Prostate gland (tissue), 2 donors: ENCODE data around the gene TAB2. TPM values are rescaled to one million over a fixed set of nuclear protein-coding genes. Genes with fewer than 3 reads are reported as not detected.

ENCODE experiments used
- DNase-seq: peaks from one replicate; pipeline ENCODE4 v3.0.0-alpha.2; 2019; ENCODE audit warnings: low spot score
- H3K27ac ChIP-seq, 2 donors: fragments of 200-600 bp; sonication (generic); 2 replicates each; pipeline ENCODE4 v1.5.1; 2017 to 2019
- H3K27me3 ChIP-seq: fragments of 200-600 bp; sonication (generic); replicated peaks from 2 replicates; pipeline ENCODE4 v1.5.1; 2019; ENCODE audit not compliant: insufficient read depth
- H3K36me3 ChIP-seq, 2 donors: fragments of 200-600 bp; sonication (generic); 1 replicate in 1 of 2; 2 replicates in 1 of 2; pipeline versions ENCODE4 v1.5.1 to v1.8.1; 2017 to 2019
- H3K4me1 ChIP-seq: fragments of 200-600 bp; sonication (generic); replicated peaks from 2 replicates; pipeline ENCODE4 v1.5.1; 2019
- H3K4me3 ChIP-seq, 2 donors: fragments of 200-600 bp; sonication (generic); 2 replicates each; pipeline ENCODE4 v1.5.1; 2017 to 2019
- H3K9me3 ChIP-seq: fragments of 200-600 bp; sonication (generic); 2 replicates; pipeline ENCODE4 v1.5.1; 2017
- CTCF ChIP-seq, 4 experiments: fragments of 200-600 bp in 2 of 4; fragments of 450-650 bp in 2 of 4; sonication (generic) in 2 of 4; IDR thresholded peaks; 1 replicate in 3 of 4; 2 replicates in 1 of 4; pipeline ENCODE4 v1.5.1; 2016 to 2019; ENCODE audit warnings: antibody characterized with exemption in 4 of 4, mild to moderate bottlenecking in 2 of 4, moderate library complexity in 2 of 4
- POLR2A ChIP-seq: fragments of 450-650 bp; IDR thresholded peaks from one replicate; pipeline ENCODE4 v1.6.1; 2016; ENCODE audit warnings: antibody characterized with exemption, mild to moderate bottlenecking
- POLR2AphosphoS5 ChIP-seq: sonication (generic); formaldehyde crosslinking; IDR thresholded peaks from one replicate; pipeline ENCODE4 v1.6.1; 2017; ENCODE audit warnings: antibody characterized with exemption
- WGBS: methylation state at CpG from one replicate; pipeline ENCODE4 v1.1.5; 2018; 5-methylcytosine and 5-hydroxymethylcytosine counted together
- intact Hi-C: fragments of 100-400 bp; cut with DNase I; formaldehyde crosslinking; loops from one replicate; pipeline ENCODE4 v1.14.2; 2022
- total RNA-seq, 2 donors: library from RNA; depleted of rRNA; stranded (reverse); fragments of >200 nt; gene quantifications; one replicate each; pipeline ENCODE4 v1.1.0, GENCODE V29; 2016

The TAB2 gene
- total RNA-seq, 2 donors from 2014 or later, result 58.8 to 66.3 TPM

GRCh38 chr6:149305372-149305771, 12.1 kb upstream of the TAB2 start:
- intact Hi-C loops, result no loop called here
- TF ChIP-seq CTCF (IDR thresholded peaks at IDR 0.05) (no peak), POLR2A (no peak), POLR2AphosphoS5 (no peak)
- DNase-seq, result no peak
- no peaks in the 10 kb centered on the region for H3K4me1 ChIP-seq
- no peak overlapping the region for H3K27ac ChIP-seq
- no peak overlapping the region for H3K4me3 ChIP-seq
- no peaks in the 10 kb centered on the region for H3K36me3 ChIP-seq
- WGBS, result 30% methylated on average over 3 of the region's 3 CpGs
- H3K9me3 ChIP-seq, result no peaks in the 10 kb centered on the region
- no peaks in the 10 kb centered on the region for H3K27me3 ChIP-seq

- no peaks in the 10 kb centered on the region for H3K4me1 ChIP-seq
- no peaks in the 10 kb centered on the region for H3K9me3 ChIP-seq
- no peak overlapping the region for H3K27ac ChIP-seq
- no peak for DNase-seq
- TF ChIP-seq CTCF (IDR thresholded peaks at IDR 0.05) (no peak), POLR2A (no peak), POLR2AphosphoS5 (no peak)
- 80% methylated on average over 3 of the region's 3 CpGs for WGBS
- intact Hi-C loops, result no loop called here
- no peaks in the 10 kb centered on the region for H3K27me3 ChIP-seq
- no peaks in the 10 kb centered on the region for H3K36me3 ChIP-seq
- no peak overlapping the region for H3K4me3 ChIP-seq
Observed at GRCh38 chr6:149306967-149307366, 10.5 kb upstream of the TAB2 start.

- Histone ChIP-seq H3K9me3 (no peaks in the 10 kb centered on the region), H3K27me3 (no peaks in the 10 kb centered on the region), H3K4me1 (no peaks in the 10 kb centered on the region), H3K27ac (no peak overlapping the region), H3K36me3 (no peaks in the 10 kb centered on the region), H3K4me3 (no peak overlapping the region)
- intact Hi-C loops, result loop anchor here (10.0 kb wide), 1 partner anchor 226 kb away; no protein-coding TSS in a partner anchor
- 86% methylated on average over 4 of the region's 4 CpGs for WGBS
- no peak for DNase-seq
- TF ChIP-seq POLR2A (no peak), CTCF (IDR thresholded peaks at IDR 0.05) (no peak), POLR2AphosphoS5 (no peak)
Observed at GRCh38 chr6:149311293-149311692, 6.2 kb upstream of the TAB2 start.

- WGBS, result 100% methylated on average over 1 of the region's 1 CpG
- H3K36me3 ChIP-seq, result no peaks in the 10 kb centered on the region
- intact Hi-C loops, result loop anchor here (10.0 kb wide), 1 partner anchor 227 kb away; no protein-coding TSS in a partner anchor
- no peak for DNase-seq
- H3K9me3 ChIP-seq, result no peaks in the 10 kb centered on the region
- TF ChIP-seq CTCF (IDR thresholded peaks at IDR 0.05), result no peak
- no peak for TF ChIP-seq POLR2A
- no peak for TF ChIP-seq POLR2AphosphoS5
- H3K4me3 ChIP-seq, result no peak overlapping the region
- H3K27ac ChIP-seq, result no peak overlapping the region
- no peaks in the 10 kb centered on the region for H3K27me3 ChIP-seq
- H3K4me1 ChIP-seq, result no peaks in the 10 kb centered on the region
Observed at GRCh38 chr6:149311766-149312165, 5.7 kb upstream of the TAB2 start.

- intact Hi-C loops, result loop anchor here (10.0 kb wide), 1 partner anchor 228 kb away; no protein-coding TSS in a partner anchor
- TF ChIP-seq POLR2A, result no peak
- no peak for TF ChIP-seq CTCF (IDR thresholded peaks at IDR 0.05)
- H3K9me3 ChIP-seq, result no peaks in the 10 kb centered on the region
Observed at GRCh38 chr6:149313070-149313469, 4.4 kb upstream of the TAB2 start.

More at GRCh38 chr6:149313070-149313469, 4.4 kb upstream of the TAB2 start:
- no peak overlapping the region for H3K4me3 ChIP-seq
- no peaks in the 10 kb centered on the region for H3K4me1 ChIP-seq
- no peak overlapping the region for H3K27ac ChIP-seq
- 94% methylated on average over 4 of the region's 5 CpGs for WGBS
- H3K27me3 ChIP-seq, result no peaks in the 10 kb centered on the region
- DNase-seq, result no peak
- H3K36me3 ChIP-seq, result no peaks in the 10 kb centered on the region
